ENCODE measurements around the gene EAF2. TPM values are rescaled to one million over a fixed set of nuclear protein-coding genes. Genes with fewer than 3 reads are reported as not detected.

EAF2 gene
- total RNA-seq, 1 donor from 2014 or later: 2.7 TPM

DNA sequence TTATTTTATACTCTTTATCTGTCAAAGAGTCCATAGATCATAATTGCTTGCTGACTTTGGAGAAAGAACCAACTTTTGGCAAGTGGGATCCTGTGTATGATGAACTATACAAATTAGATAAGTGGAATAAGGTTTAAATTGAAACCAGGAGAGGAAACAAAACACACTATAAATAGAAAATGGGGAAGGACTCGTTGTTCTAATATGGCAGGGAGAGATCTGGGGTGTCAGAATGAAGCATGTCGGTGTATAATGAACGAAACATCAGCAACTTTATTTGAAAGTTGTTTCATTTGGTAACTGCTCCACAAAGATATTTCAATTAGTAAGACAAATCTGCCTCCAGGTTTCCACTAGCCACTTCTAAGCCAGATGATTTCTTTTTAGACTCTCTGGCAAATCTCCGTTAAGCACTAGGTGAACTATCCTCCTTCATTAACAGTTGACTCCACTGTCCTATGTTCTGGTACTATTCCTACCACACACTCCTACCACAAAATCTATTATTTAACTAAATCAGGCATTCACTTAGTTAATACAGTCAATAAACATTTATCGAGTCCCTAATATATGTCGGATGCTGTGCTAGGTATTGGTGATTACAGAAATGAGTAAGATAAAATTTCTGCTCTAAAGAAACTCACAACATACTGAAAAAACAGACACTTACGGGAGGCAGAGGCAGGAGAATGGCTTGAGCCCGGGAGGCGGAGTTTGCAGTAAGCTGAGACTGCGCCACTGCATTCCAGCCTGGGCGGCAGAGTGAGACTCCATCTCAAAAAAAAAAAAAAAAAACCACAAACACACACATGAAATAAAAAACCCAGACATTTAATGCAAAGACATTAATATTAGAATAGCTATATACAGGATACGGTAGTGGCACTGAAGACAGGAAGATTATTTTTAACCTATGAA is 79.3 kb downstream of the EAF2 start:
- peaks cover 4% of the 10 kb centered on the region for H3K36me3 Mint-ChIP-seq (ENCODE audit: low read depth)
- H3K9me3 Mint-ChIP-seq (ENCODE audit: low read depth): no peaks in the 10 kb centered on the region
- H3K4me1 Mint-ChIP-seq (ENCODE audit: low read depth): no peaks in the 10 kb centered on the region
- H3K27me3 Mint-ChIP-seq (ENCODE audit: low read depth): no peaks in the 10 kb centered on the region
- TF ChIP-seq, protein P1, sequence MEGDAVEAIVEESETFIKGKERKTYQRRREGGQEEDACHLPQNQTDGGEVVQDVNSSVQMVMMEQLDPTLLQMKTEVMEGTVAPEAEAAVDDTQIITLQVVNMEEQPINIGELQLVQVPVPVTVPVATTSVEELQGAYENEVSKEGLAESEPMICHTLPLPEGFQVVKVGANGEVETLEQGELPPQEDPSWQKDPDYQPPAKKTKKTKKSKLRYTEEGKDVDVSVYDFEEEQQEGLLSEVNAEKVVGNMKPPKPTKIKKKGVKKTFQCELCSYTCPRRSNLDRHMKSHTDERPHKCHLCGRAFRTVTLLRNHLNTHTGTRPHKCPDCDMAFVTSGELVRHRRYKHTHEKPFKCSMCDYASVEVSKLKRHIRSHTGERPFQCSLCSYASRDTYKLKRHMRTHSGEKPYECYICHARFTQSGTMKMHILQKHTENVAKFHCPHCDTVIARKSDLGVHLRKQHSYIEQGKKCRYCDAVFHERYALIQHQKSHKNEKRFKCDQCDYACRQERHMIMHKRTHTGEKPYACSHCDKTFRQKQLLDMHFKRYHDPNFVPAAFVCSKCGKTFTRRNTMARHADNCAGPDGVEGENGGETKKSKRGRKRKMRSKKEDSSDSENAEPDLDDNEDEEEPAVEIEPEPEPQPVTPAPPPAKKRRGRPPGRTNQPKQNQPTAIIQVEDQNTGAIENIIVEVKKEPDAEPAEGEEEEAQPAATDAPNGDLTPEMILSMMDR (IDR thresholded peaks at IDR 0.05): no peak
- H3K27ac Mint-ChIP-seq (ENCODE audit: unreplicated experiment): no peak overlapping the region
- H3K4me3 Mint-ChIP-seq (ENCODE audit: unreplicated experiment): peak overlapping the region; percentile 52
- DNase-seq (ENCODE audit: low spot score): no peak

- no peaks in the 10 kb centered on the region for H3K27me3 Mint-ChIP-seq (ENCODE audit: low read depth)
- no peak overlapping the region for H3K4me3 Mint-ChIP-seq (ENCODE audit: unreplicated experiment)
- no peaks in the 10 kb centered on the region for H3K4me1 Mint-ChIP-seq (ENCODE audit: low read depth)
- TF ChIP-seq, protein P1 (IDR thresholded peaks at IDR 0.05): no peak
- peaks cover 4% of the 10 kb centered on the region for H3K36me3 Mint-ChIP-seq (ENCODE audit: low read depth)
- no peak overlapping the region for H3K27ac Mint-ChIP-seq (ENCODE audit: unreplicated experiment)
- no peak for DNase-seq (ENCODE audit: low spot score)
- no peaks in the 10 kb centered on the region for H3K9me3 Mint-ChIP-seq (ENCODE audit: low read depth)
Observed at GRCh38 chr3:121916189-121916588, 81.2 kb downstream of the EAF2 start.

DNA sequence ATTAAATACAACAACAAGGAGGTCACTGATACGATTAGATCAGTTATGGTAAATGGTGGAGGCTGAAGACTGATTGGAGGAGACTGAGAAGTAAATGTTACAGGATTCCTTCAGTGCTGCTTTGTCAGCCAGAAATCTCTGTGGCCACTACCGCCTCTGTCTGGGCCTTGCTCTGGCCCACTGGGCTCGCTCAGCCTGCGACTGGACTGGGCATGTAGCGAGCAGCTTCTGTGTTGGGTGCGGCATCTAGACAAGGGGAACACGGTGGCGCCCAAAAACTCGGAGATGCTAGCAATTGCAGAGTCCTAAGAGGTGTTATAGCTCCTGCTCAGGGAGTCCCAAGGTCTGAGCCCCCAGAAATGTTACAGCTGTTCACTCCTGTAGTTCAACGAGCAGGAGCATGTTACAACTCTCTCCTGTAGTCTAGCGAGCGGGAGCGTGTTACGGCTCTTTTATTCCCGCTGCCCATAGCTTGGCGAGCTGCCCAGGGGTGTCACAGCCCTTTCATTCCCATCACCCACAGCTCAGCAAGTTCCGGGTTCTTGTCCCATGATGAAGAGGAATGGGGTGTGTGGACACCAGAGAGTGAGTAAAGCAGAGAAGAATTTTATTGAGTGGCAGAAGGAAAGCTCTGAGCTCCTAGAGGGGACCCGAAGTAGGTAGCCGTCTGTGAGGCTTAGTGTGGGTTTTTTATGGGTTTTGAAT is 83.9 kb downstream of the EAF2 start:
- no peak overlapping the region for H3K4me3 Mint-ChIP-seq (ENCODE audit: unreplicated experiment)
- H3K27me3 Mint-ChIP-seq (ENCODE audit: low read depth): no peaks in the 10 kb centered on the region
- peaks cover 4% of the 10 kb centered on the region for H3K36me3 Mint-ChIP-seq (ENCODE audit: low read depth)
- no peaks in the 10 kb centered on the region for H3K4me1 Mint-ChIP-seq (ENCODE audit: low read depth)
- no peak for DNase-seq (ENCODE audit: low spot score)
- TF ChIP-seq, protein P1 (IDR thresholded peaks at IDR 0.05): no peak
- H3K9me3 Mint-ChIP-seq (ENCODE audit: low read depth): no peaks in the 10 kb centered on the region
- H3K27ac Mint-ChIP-seq (ENCODE audit: unreplicated experiment): no peak overlapping the region

- H3K36me3 Mint-ChIP-seq (ENCODE audit: low read depth): no peaks in the 10 kb centered on the region
- no peak for DNase-seq (ENCODE audit: low spot score)
Observed at GRCh38 chr3:121924734-121925133, 89.7 kb downstream of the EAF2 start.

DNA sequence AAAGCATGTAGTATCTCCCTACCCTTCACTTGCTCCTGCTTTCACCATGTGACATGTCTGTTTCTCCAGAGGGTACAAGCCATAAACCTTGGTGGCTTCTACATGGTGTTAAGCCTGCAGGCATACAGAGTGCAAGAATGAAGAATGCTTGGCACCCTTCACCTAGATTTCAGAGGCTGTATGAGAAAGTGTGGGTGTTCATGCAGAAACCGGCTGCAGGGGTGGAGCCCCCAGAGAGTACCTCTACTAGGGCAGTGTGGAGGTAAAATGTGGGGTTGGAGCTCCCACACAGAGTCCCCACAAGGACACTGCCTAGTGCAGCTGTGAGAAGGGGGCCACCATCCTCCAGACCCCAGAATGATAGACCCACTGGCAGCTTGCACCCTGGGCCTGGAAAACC is 91.4 kb downstream of the EAF2 start:
- TF ChIP-seq, protein P1 (IDR thresholded peaks at IDR 0.05): no peak
- H3K9me3 Mint-ChIP-seq (ENCODE audit: low read depth): peaks cover 7% of the 10 kb centered on the region

More at GRCh38 chr3:121924734-121925133, 89.7 kb downstream of the EAF2 start:
- peaks cover 7% of the 10 kb centered on the region for H3K9me3 Mint-ChIP-seq (ENCODE audit: low read depth)
- no peak overlapping the region for H3K27ac Mint-ChIP-seq (ENCODE audit: unreplicated experiment)
- H3K4me1 Mint-ChIP-seq (ENCODE audit: low read depth): no peaks in the 10 kb centered on the region
- H3K4me3 Mint-ChIP-seq (ENCODE audit: unreplicated experiment): no peak overlapping the region
- TF ChIP-seq, protein P1 (IDR thresholded peaks at IDR 0.05): no peak
- no peaks in the 10 kb centered on the region for H3K27me3 Mint-ChIP-seq (ENCODE audit: low read depth)

More for the DNA sequence above, 91.4 kb downstream of the EAF2 start:
- DNase-seq (ENCODE audit: low spot score): no peak
- Mint-ChIP-seq H3K4me1 (ENCODE audit: low read depth) (no peaks in the 10 kb centered on the region), H3K27ac (ENCODE audit: unreplicated experiment) (no peak overlapping the region), H3K36me3 (ENCODE audit: low read depth) (peaks cover 3% of the 10 kb centered on the region), H3K27me3 (ENCODE audit: low read depth) (no peaks in the 10 kb centered on the region), H3K4me3 (ENCODE audit: unreplicated experiment) (no peak overlapping the region)

Data from chondrocyte (in vitro differentiated cells).